Esophagus muscularis mucosa (tissue), 4 donors: ENCODE results near the gene MCM7. TPM values are rescaled to one million over a fixed set of nuclear protein-coding genes. Genes with fewer than 3 reads are reported as not detected.

ENCODE experiments used
- DNase-seq: peaks from one replicate; pipeline ENCODE4 v3.0.0-alpha.2; 2017; ENCODE audit errors: extremely low spot score
- H3K27ac ChIP-seq, 4 donors: fragments of 200-600 bp; sonication (generic); replicated peaks in 1 of 4; 1 replicate in 3 of 4; 2 replicates in 1 of 4; pipeline ENCODE4 v1.5.1; 2016 to 2019; ENCODE audit warnings: mild to moderate bottlenecking in 1 of 4
- H3K27me3 ChIP-seq, 4 donors: fragments of 200-600 bp; sonication (generic); one replicate each; pipeline versions ENCODE4 v1.5.1 to v1.6.0; 2016 to 2019
- H3K36me3 ChIP-seq, 4 donors: fragments of 200-600 bp; sonication (generic); one replicate each; pipeline ENCODE4 v1.5.1; 2016 to 2019
- H3K4me1 ChIP-seq, 4 donors: fragments of 200-600 bp; sonication (generic); one replicate each; pipeline ENCODE4 v1.5.1; 2016 to 2019
- H3K4me3 ChIP-seq, 4 donors: fragments of 200-600 bp; sonication (generic); 1 replicate in 2 of 4; 2 replicates in 2 of 4; pipeline ENCODE4 v1.5.1; 2016 to 2019; ENCODE audit warnings: mild to moderate bottlenecking in 4 of 4, moderate library complexity in 1 of 4
- H3K9me3 ChIP-seq, 4 donors: fragments of 200-600 bp; sonication (generic); 1 replicate in 3 of 4; 2 replicates in 1 of 4; pipeline ENCODE4 v1.5.1; 2016 to 2019
- CTCF ChIP-seq, 3 experiments: fragments of 200-600 bp in 2 of 3; fragments of 450-650 bp in 1 of 3; sonication (generic) in 2 of 3; IDR thresholded peaks; one replicate each; pipeline ENCODE4 v1.5.1; 2017 to 2019; ENCODE audit warnings: antibody characterized with exemption in 3 of 3, mild to moderate bottlenecking in 2 of 3, moderate library complexity in 1 of 3
- EP300 ChIP-seq: sonication (generic); formaldehyde crosslinking; IDR thresholded peaks from one replicate; pipeline ENCODE4 v1.6.1; 2017; ENCODE audit warnings: antibody characterized with exemption
- POLR2A ChIP-seq: fragments of 450-650 bp; IDR thresholded peaks from one replicate; pipeline ENCODE4 v1.6.1; 2017; ENCODE audit warnings: antibody characterized with exemption, moderate library complexity, mild to moderate bottlenecking, low read depth
- POLR2AphosphoS5 ChIP-seq, 2 donors: sonication (generic); formaldehyde crosslinking; IDR thresholded peaks; one replicate each; pipeline ENCODE4 v1.6.1; 2017; ENCODE audit warnings: antibody characterized with exemption in 2 of 2
- WGBS: methylation state at CpG from one replicate; pipeline ENCODE4 v1.1.5; 2018; 5-methylcytosine and 5-hydroxymethylcytosine counted together
- intact Hi-C: fragments of 100-400 bp; cut with DNase I; formaldehyde crosslinking; loops from one replicate; pipeline ENCODE4 v1.15.1; 2023
- total RNA-seq, 4 donors: library from RNA; depleted of rRNA; stranded (reverse); fragments of >200 nt; gene quantifications; one replicate each; pipeline versions ENCODE4 v1.1.0 to v1.2.1, GENCODE V29; 2016

Gene MCM7
- total RNA-seq, 4 donors from 2014 or later: 35.3 to 60.3 (median 41.1) TPM

- no peak overlapping the region for H3K4me3 ChIP-seq
- intact Hi-C loops: no loop called here
- no peak overlapping the region for H3K27ac ChIP-seq
- H3K27me3 ChIP-seq: no peaks in the 10 kb centered on the region
- no peaks in the 10 kb centered on the region for H3K36me3 ChIP-seq
- no peak for TF ChIP-seq CTCF (IDR thresholded peaks at IDR 0.05)
- no peaks in the 10 kb centered on the region for H3K4me1 ChIP-seq
- no peak for DNase-seq
- 94% methylated on average over 3 of the region's 3 CpGs for whole genome bisulfite sequencing
- H3K9me3 ChIP-seq: no peaks in the 10 kb centered on the region
Measured at GRCh38 chr7:100142461-100142860, 41.3 kb upstream of the MCM7 start.

- Histone ChIP-seq H3K4me3 (no peak overlapping the region), H3K27me3 (peaks cover 0 to 3% (median 0%) of the 10 kb centered on the region in 4 donors), H3K4me1 (no peaks in the 10 kb centered on the region), H3K36me3 (no peaks in the 10 kb centered on the region), H3K9me3 (no peaks in the 10 kb centered on the region), H3K27ac (no peak overlapping the region)
- 81% methylated on average over 3 of the region's 3 CpGs for WGBS
- no peak for TF ChIP-seq POLR2AphosphoS5 (IDR thresholded peaks at IDR 0.05)
- no peak for TF ChIP-seq POLR2A
- TF ChIP-seq CTCF (IDR thresholded peaks at IDR 0.05): no peak
- intact Hi-C loops: no loop called here
- no peak for DNase-seq
Measured at GRCh38 chr7:100141555-100141949, 40.4 kb upstream of the MCM7 start.

GRCh38 chr7:100137851-100138760 lies 36.9 kb upstream of the MCM7 start:
- TF ChIP-seq POLR2AphosphoS5 (IDR thresholded peaks at IDR 0.05): no peak
- TF ChIP-seq EP300: no peak
- TF ChIP-seq POLR2A: no peak
- TF ChIP-seq CTCF (IDR thresholded peaks at IDR 0.05): no peak

GRCh38 chr7:100132697-100133151 lies 31.5 kb upstream of the MCM7 start:
- H3K36me3 ChIP-seq: no peaks in the 10 kb centered on the region
- H3K27ac ChIP-seq: no peak overlapping the region
- DNase-seq: no peak
- H3K4me1 ChIP-seq: peaks cover 12 to 26% (median 20%) of the 10 kb centered on the region in 4 donors
- peak; percentile 74 to 80 (median 75) for TF ChIP-seq CTCF (IDR thresholded peaks at IDR 0.05)
- TF ChIP-seq POLR2AphosphoS5 (IDR thresholded peaks at IDR 0.05): no peak
- intact Hi-C loops: loop anchor here (5.0 kb wide), 1 partner anchor 85 kb away; the partner anchor contains the start of gene PVRIG
- WGBS: 17% methylated on average over 3 of the region's 3 CpGs
- no peak overlapping the region for H3K4me3 ChIP-seq
- H3K9me3 ChIP-seq: no peaks in the 10 kb centered on the region
- peaks cover 0 to 3% (median 0%) of the 10 kb centered on the region in 4 donors for H3K27me3 ChIP-seq

More at GRCh38 chr7:100137851-100138760, 36.9 kb upstream of the MCM7 start:
- Histone ChIP-seq H3K4me1 (no peaks in the 10 kb centered on the region), H3K27ac (no peak overlapping the region), H3K9me3 (no peaks in the 10 kb centered on the region), H3K4me3 (no peak overlapping the region), H3K27me3 (peaks cover 0 to 3% (median 0%) of the 10 kb centered on the region in 4 donors), H3K36me3 (no peaks in the 10 kb centered on the region)
- WGBS: 86% methylated on average over 13 of the region's 13 CpGs
- no peak for DNase-seq
- intact Hi-C loops: no loop called here
